ENCODE data around the gene TMEM165. TPM values are rescaled to one million over a fixed set of nuclear protein-coding genes. Genes with fewer than 3 reads are reported as not detected.

The TMEM165 gene
- total and polyA plus RNA-seq, 2 of the 4 experiments (the other 2 are of a cell fraction), result 49.6 to 83.0 TPM

DNA sequence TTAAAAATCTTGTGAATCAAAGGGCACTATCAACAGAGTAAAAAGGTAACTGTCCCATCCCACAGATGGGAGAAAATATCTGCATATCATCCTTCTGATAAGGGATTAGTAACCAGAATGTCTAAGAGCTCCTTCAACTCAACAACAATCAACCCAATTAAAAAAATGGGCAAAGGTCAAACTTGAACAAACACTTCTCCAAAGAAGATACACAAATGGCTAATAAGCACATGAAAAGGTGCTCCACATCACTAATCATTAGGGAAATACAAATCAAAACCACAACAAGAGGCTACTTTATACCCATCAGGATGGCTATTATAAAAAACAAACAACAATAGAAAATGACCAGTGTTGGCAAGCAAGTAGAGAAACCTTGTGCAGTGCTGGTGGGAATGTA lies 43.3 kb downstream of the TMEM165 start:
- Histone ChIP-seq H3K27ac (ENCODE audit: insufficient read depth, low read length) (no peak overlapping the region), H3K4me2 (ENCODE audit: low read depth, low read length) (no peak overlapping the region), H4K5ac (ENCODE audit: low read depth, low read length) (no peak overlapping the region), H3K79me1 (ENCODE audit: low read depth in 1 of 2, low read length in 2 of 2) (peaks cover 10 to 16% of the 10 kb centered on the region in 2 experiments; a peak in 3 of 4 replicates), H2AK9ac (replicated peaks; ENCODE audit: low read depth, low read length, poor library complexity) (no peak overlapping the region), H4K91ac (ENCODE audit: insufficient read depth, low read depth, low read length) (no peak overlapping the region), H4K20me1 (ENCODE audit: insufficient read depth, low read length) (peaks cover 2% of the 10 kb centered on the region; the same call in 1 of the 2 replicates), H3K14ac (replicated peaks; ENCODE audit: low read depth, low read length) (no peak overlapping the region), H2BK20ac (ENCODE audit: low read depth, low read length) (no peak overlapping the region), H3K4ac (ENCODE audit: low read depth, low read length) (no peak overlapping the region), H2BK120ac (ENCODE audit: low read depth, low read length) (no peak overlapping the region), H3K36me3 (ENCODE audit: control insufficient read depth, insufficient read depth, low read length) (peaks cover 26% of the 10 kb centered on the region), H3K27me3 (ENCODE audit: control insufficient read depth, insufficient read depth, low read length) (no peaks in the 10 kb centered on the region), H3K9me1 (ENCODE audit: insufficient read depth, low read length) (peaks cover 9% of the 10 kb centered on the region), H2BK15ac (ENCODE audit: low read depth, low read length) (no peak overlapping the region), H3K9me3 (ENCODE audit: control insufficient read depth, insufficient read depth, low read length) (no peaks in the 10 kb centered on the region), H3K23ac (ENCODE audit: low read depth, low read length) (no peak overlapping the region), H3K9ac (ENCODE audit: low read depth, low read length) (no peak overlapping the region), H2AK5ac (ENCODE audit: low read depth, low read length) (no peak overlapping the region), H3K4me3 (ENCODE audit: insufficient read depth, low read depth, low read length) (no peak overlapping the region), H2BK5ac (ENCODE audit: low read depth, low read length, poor library complexity, severe bottlenecking) (no peak overlapping the region), H2AFZ (replicated peaks; ENCODE audit: low read length, poor library complexity) (no peak overlapping the region), H4K8ac (ENCODE audit: low read depth in 2 of 2, low read length in 2 of 2) (no peak overlapping the region), H3K18ac (ENCODE audit: low read depth, low read length) (no peak overlapping the region), H3K4me1 (ENCODE audit: control insufficient read depth, insufficient read depth, low read length) (peaks cover 5% of the 10 kb centered on the region), H3K56ac (ENCODE audit: extremely low read depth, insufficient read depth, low read length) (no peak overlapping the region)
- TF ChIP-seq BHLHE40 (IDR thresholded peaks at IDR 0.05; ENCODE audit: low read depth, low read length), result no peak
- no peak for TF ChIP-seq NFE2L2 (IDR thresholded peaks at IDR 0.05; ENCODE audit: low read depth, low read length)
- TF ChIP-seq, protein P1, sequence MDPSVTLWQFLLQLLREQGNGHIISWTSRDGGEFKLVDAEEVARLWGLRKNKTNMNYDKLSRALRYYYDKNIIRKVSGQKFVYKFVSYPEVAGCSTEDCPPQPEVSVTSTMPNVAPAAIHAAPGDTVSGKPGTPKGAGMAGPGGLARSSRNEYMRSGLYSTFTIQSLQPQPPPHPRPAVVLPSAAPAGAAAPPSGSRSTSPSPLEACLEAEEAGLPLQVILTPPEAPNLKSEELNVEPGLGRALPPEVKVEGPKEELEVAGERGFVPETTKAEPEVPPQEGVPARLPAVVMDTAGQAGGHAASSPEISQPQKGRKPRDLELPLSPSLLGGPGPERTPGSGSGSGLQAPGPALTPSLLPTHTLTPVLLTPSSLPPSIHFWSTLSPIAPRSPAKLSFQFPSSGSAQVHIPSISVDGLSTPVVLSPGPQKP (IDR thresholded peaks at IDR 0.05; ENCODE audit: borderline replicate concordance, low read depth, low read length), result no peak
- no peak for TF ChIP-seq MXI1 (IDR thresholded peaks at IDR 0.05; ENCODE audit: borderline replicate concordance, low read depth, low read length)
- dilution Hi-C loops (cut with HindIII; ENCODE audit: low sequenced_read_pairs, unreplicated experiment), result no loop called here
- intact Hi-C loops (cut with micrococcal nuclease), result loop anchor here (5.0 kb wide), 1 partner anchor 92 kb away; the partner anchor contains the start of gene SRD5A3
- no peak for ATAC-seq (ENCODE audit: low read depth)
- in situ Hi-C loops (cut with MboI; ENCODE audit: low sequenced_read_pairs), result no loop called here
- BruUV-seq (replicated peaks), result no TSS peak
- POLR2A ChIA-PET (ENCODE audit: unreplicated experiment), result no interaction called here
- no peak for DNase-seq
- CTCF ChIA-PET, result no interaction called here
